Islet precursor cell (in vitro differentiated cells): ENCODE data around the gene CAPN13.
"Not testable (repeated sequence)": the region's sequence is repeated elsewhere in the genome, so short reads cannot be mapped to it uniquely, and the experiment has no call there.

Source experiments
- DNase-seq: peaks from one replicate; pipeline ENCODE4 v3.0.0-alpha.2; 2018

CAPN13 gene

GRCh38 chr2:30702694-30703093 lies 104.6 kb downstream of the CAPN13 start:
- no peak for DNase-seq

DNA sequence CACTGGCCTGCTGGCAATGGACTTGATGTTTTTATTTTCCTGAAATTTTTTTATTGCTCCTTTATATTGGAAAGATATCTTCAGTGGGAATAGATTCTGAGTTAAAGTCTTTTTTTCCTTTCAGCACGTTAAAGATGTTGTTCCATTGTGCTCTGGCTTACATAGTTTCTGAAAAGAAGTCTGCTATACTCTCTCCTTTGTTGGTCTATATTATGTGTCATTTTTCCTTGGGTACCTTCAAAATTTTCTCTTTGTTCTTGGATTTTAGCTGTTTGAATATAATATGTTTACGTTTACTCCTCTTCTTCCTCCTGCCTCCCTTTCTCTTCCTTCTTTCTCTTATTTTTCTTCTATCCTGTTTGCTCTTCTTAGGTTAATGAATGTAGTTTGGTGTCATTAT lies 105.5 kb downstream of the CAPN13 start:
- DNase-seq: no peak

DNA sequence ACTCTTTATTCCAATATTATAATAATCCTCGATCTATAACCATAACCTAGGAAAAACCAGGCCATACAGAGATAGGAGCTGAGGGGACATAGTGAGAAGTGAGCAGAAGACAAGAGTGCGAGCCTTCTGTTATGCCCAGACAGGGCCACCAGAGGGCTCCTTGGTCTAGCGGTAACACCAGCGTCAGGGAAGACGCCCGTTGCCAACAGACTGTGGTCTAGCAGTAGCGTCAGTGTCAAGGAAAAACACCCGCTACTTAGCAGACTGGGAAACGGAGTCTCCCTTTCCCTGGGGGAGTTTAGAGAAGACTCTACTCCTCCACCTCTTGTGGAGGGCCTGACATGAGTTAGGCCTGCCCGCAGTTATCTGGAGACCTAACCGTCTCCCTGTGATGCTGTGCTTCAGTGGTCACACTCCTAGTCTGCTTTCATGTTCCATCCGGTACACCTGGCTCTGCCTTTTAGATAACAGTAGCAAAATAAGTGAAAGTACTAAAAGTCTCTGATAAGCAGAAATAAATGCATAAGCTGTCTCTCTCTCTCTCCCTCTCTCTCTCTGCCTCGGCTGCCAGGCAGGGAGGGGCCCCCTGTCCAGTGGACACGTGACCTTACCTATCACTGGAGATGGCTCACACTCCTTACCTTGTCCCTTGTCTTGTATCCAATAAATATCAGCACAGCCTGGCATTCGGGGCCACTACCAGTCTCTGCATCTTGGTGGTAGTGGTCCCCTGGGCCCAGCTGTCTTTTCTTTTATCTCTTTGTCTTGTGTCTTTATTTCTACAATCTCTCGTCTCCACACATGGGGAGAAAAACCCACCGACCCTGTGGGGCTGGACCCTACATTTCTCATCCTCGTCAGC lies 109.8 kb downstream of the CAPN13 start:
- not testable (repeated sequence) for DNase-seq

DNA sequence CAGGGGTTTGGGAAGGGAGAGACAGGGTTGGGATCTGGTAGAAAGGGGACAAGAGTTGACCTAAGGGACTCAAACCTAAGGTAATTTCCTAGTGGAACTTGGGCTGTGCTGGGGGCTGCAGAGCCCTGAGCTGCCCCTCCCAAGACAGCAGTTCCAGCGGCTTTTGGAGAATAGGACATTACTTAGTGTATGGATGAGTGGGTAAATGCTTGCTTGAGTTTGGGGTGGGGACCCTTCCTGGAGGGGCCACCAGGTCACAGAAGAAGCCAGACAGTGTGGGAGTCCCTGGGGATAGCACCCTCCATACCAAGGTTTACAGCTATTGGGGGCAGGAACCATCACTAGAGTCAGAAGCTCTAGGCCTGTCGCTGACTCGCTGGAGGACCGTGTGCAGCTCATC lies 111.5 kb downstream of the CAPN13 start:
- DNase-seq: no peak

GRCh38 chr2:30694286-30695055 lies 112.8 kb downstream of the CAPN13 start:
- DNase-seq: no peak

DNA sequence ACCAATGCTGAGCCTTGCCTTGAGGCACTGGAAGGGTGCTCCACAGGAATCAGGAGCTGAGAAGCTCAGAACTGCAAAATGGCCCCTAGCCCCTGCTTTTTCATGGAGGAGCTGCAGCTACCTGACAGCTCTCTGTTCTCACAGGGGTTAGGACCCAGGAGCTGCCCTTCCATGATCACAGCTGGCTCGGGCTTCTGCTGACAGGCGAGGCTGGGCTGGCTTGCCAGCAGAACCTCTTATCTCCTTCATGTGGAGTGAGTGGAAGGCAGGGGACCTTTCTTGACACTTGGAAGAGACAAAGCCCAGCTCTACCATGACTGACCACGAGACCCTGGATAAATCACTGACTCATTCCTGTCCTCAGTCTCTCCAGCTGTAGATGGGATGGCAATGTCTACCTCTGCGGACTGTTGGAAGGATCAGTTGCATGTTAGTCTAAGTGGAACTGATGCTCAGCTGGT lies 113.4 kb downstream of the CAPN13 start:
- no peak for DNase-seq

GRCh38 chr2:30692829-30693275 lies 114.4 kb downstream of the CAPN13 start:
- no peak for DNase-seq

- DNase-seq: no peak
These were observed 115.1 kb downstream of the CAPN13 start for GRCh38 chr2:30691948-30692828.

DNA sequence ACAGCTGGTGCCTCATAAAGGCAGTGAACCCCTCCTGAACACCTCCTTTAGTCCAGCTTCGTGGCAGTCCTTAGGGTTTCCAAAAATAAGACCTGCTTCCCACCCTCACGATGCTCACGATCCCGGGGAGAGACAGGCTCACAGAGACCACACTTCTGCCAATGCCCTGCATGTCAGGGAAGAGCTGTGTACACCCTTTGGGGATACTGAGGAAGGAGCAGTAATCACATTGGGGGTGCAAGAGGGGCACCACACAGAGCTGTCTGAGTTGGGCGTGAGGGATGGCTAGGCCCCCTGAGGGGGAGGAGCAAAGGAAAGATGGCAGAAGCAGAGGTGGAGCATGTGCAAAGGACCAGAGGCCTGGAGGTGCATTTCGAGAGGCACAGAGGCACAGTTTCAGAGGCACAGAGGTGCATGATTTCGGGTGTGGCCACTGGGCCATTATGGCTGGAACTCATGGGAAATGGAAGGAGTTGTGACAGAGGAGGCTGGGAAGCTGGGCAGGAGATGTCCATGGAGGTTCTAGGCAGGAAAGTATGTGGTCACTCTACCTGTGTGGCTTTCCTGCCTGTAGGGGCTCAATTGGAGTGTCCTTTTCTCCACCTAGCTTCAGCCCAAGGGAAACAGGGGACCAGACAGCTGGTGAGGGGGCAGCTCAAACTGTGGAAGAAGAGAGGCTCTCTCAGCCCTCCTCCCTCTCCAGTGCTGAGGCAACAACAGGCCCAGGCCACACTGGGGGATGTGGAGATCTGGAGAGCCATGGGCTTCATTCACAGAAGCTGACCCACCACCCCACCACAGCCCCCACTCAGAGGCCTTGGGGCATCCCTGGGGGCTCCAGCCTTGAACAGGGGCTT lies 115.9 kb downstream of the CAPN13 start:
- DNase-seq: no peak

DNA sequence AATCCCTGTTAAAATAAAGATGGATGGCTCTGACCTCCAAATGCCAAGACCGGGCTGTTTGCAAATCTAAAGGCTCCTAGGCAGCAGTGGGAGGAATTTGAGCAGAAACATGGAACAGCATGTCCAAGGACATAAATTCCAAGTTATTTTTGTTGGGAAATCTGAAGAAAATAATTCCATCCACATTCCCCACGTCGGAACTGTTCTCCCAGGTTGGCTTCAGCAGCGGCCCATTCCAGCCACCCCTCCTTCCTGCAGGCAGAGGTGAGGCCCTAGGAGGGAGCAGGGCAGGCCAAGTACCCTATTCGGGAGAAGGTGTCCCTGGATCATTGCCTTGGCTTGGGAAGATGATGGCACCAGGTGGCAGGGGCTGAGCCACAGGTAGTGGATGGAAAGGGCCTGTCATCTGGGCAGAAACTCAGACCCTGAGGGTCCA lies 117.1 kb downstream of the CAPN13 start:
- no peak for DNase-seq

DNA sequence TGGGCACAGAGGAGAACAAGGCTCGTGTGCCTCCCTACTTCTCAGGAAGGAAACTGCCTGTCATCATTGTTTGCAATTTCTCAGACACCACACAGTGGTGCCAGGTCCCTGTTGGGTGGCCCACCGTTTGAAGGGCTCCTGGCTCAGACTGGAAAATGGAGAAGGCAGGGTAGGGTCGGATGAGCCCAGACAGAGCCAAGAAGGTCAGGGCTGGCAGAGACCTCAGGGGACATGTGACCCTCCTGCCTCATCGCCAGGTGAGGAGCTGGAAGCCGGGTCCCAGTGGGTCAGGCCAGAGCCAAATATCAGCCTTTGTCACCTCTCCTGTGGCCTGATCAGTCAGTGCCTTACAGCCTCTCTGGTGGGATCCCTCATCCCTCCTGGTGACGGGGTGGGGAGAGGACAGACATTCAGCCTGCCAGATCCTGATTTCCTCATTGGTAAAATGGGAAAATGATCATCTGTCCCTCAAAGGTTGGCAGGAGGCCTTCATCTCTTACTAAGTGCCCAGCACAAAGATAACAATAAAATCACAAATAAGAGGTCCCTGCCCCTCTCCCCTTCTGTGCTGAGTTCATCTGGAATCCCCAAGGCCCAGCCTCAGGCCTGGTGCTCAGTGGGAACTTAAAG lies 117.6 kb downstream of the CAPN13 start:
- DNase-seq: no peak

GRCh38 chr2:30688956-30689401 lies 118.3 kb downstream of the CAPN13 start:
- peak; percentile 84 for DNase-seq

- DNase-seq: no peak
These were observed 120.6 kb downstream of the CAPN13 start for GRCh38 chr2:30686669-30687068.

DNA sequence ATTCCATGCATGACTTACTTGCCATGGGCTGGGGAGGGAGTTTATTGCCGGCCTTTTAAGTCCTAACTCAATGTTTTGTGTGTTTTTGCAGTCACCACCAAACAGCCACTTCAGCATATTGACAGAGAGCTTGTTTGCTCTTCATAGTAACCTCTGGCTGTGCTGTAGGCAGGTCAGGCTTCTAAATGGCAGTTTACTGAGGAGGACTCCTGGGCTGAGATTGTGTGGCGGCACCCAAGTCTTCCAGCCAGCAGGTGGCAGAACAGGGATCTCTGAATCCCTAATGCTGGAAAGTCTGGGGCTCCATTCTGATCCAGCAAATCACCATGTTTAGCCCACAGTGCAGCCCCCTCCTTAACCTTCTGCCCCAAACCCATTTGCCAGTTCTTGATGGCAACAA lies 121.2 kb downstream of the CAPN13 start:
- DNase-seq: no peak

GRCh38 chr2:30684996-30685395 lies 122.2 kb downstream of the CAPN13 start:
- DNase-seq: no peak

- no peak for DNase-seq
These were observed 122.7 kb downstream of the CAPN13 start for GRCh38 chr2:30684516-30684915.

- DNase-seq: no peak
These were observed 123.2 kb downstream of the CAPN13 start for GRCh38 chr2:30684026-30684425.

- no peak for DNase-seq
These were observed 123.8 kb downstream of the CAPN13 start for GRCh38 chr2:30683236-30683956.

GRCh38 chr2:30681022-30681421 lies 126.2 kb downstream of the CAPN13 start:
- DNase-seq: no peak

DNA sequence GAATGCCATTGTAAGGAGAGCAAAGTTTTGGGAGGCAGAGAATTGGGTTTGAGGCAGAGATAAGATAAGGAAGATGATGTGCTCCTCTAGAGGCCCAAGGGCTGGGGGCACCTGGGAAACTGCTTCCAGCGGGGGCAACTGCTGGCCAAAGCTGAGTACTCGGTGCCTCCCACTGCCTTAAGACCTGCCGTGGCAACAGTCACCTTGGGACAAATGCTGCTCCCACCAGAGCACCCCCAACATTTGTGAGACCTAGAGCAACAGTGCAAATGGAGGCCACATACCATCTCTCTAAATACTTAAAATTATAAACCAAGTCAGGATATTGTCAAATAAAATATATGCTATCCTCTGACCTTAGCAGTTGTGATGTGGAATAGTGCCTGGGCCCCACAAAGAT lies 127.1 kb downstream of the CAPN13 start:
- DNase-seq: no peak
